ENCODE data around the gene BSG. TPM values are rescaled to one million over a fixed set of nuclear protein-coding genes. Genes with fewer than 3 reads are reported as not detected.

BSG gene
- total and polyA plus RNA-seq, 9 of the 15 experiments (the other 6 are each of a cell fraction or from before 2014, with no cell fraction given), result 4.6 to 495 (median 187) TPM

DNA sequence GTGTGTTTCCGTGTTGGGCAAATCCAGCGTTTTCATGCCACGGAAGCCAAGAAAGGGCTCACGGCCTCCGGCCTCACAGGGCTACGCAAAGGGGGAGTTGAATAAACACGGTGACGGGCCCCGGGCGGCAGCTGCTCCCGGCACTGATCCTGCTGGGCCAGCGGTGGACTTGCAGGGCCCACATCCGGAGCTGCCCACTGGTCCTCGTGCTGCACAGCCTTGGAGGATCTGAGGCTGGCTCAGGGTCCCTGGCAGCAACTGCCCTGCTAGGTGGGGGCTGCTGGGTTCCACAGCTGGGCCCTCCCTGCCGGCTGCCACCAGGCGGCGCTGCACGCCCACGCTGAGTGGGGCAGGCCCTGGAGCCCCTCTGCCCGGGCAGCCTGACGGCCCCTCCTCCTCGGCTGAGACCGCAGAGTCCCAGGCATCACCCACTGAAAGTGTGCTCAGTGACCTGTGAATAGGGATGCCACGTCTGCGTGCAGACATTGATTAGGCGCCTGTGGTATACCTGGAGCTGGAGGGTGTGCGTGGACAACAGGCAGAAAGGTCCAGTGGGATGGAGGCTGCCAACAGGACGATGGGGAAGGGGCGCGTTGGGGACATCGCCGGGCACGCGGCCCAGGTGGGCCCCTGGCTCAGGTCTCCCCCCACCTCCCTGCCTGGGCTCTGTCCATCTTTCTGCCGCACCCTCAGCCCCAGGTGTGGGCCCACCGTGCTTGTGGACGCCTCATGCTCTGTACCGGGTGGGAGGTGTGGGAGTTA lies 12.0 kb downstream of the BSG start (continued):
- TF ChIP-seq, protein P1, sequence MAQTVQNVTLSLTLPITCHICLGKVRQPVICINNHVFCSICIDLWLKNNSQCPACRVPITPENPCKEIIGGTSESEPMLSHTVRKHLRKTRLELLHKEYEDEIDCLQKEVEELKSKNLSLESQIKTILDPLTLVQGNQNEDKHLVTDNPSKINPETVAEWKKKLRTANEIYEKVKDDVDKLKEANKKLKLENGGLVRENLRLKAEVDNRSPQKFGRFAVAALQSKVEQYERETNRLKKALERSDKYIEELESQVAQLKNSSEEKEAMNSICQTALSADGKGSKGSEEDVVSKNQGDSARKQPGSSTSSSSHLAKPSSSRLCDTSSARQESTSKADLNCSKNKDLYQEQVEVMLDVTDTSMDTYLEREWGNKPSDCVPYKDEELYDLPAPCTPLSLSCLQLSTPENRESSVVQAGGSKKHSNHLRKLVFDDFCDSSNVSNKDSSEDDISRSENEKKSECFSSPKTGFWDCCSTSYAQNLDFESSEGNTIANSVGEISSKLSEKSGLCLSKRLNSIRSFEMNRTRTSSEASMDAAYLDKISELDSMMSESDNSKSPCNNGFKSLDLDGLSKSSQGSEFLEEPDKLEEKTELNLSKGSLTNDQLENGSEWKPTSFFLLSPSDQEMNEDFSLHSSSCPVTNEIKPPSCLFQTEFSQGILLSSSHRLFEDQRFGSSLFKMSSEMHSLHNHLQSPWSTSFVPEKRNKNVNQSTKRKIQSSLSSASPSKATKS (CRISPR knock-in tag; IDR thresholded peaks at IDR 0.05), result no peak
- TF ChIP-seq GABPB1 (CRISPR knock-in tag; IDR thresholded peaks at IDR 0.05) (peak; percentile 36; the same call in 1 of the 2 replicates), FOXM1 (IDR thresholded peaks at IDR 0.05; ENCODE audit: low read depth) (no peak), FOXM1 (CRISPR knock-in tag; IDR thresholded peaks at IDR 0.05; ENCODE audit: low read depth) (no peak), ZNF830 (CRISPR knock-in tag; IDR thresholded peaks at IDR 0.05) (peak; percentile 65; the same call in 1 of the 2 replicates), HOXB6 (CRISPR knock-in tag; IDR thresholded peaks at IDR 0.05; ENCODE audit: borderline replicate concordance) (no peak), NR4A1 (CRISPR knock-in tag; IDR thresholded peaks at IDR 0.05) (no peak), NR4A1 (tag; IDR thresholded peaks at IDR 0.05) (no peak), BCL6 (CRISPR knock-in tag; IDR thresholded peaks at IDR 0.05) (no peak), SIRT6 (IDR thresholded peaks at IDR 0.05; ENCODE audit: low read depth, low read length) (peak; percentile 15), SLC30A9 (CRISPR knock-in tag; IDR thresholded peaks at IDR 0.05) (no peak), ZBTB8A (IDR thresholded peaks at IDR 0.05; ENCODE audit: partially characterized antibody) (no peak), GATAD2A (IDR thresholded peaks at IDR 0.05) (0 out of 2 replicates have a peak, but pooled peaks have one; percentile 50), NR1H2 (CRISPR knock-in tag; IDR thresholded peaks at IDR 0.05) (no peak), ZNF274 (IDR thresholded peaks at IDR 0.05; ENCODE audit: borderline replicate concordance, low read depth, low read length) (no peak), HDAC6 (IDR thresholded peaks at IDR 0.05; ENCODE audit: low read depth, low read length) (no peak), POLR2H (tag; IDR thresholded peaks at IDR 0.05; ENCODE audit: low read depth) (no peak)
- TF ChIP-seq, protein P2, sequence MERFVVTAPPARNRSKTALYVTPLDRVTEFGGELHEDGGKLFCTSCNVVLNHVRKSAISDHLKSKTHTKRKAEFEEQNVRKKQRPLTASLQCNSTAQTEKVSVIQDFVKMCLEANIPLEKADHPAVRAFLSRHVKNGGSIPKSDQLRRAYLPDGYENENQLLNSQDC (CRISPR knock-in tag; IDR thresholded peaks at IDR 0.05), result no peak
- TF ChIP-seq, protein P3, sequence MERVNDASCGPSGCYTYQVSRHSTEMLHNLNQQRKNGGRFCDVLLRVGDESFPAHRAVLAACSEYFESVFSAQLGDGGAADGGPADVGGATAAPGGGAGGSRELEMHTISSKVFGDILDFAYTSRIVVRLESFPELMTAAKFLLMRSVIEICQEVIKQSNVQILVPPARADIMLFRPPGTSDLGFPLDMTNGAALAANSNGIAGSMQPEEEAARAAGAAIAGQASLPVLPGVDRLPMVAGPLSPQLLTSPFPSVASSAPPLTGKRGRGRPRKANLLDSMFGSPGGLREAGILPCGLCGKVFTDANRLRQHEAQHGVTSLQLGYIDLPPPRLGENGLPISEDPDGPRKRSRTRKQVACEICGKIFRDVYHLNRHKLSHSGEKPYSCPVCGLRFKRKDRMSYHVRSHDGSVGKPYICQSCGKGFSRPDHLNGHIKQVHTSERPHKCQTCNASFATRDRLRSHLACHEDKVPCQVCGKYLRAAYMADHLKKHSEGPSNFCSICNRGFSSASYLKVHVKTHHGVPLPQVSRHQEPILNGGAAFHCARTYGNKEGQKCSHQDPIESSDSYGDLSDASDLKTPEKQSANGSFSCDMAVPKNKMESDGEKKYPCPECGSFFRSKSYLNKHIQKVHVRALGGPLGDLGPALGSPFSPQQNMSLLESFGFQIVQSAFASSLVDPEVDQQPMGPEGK (CRISPR knock-in tag; IDR thresholded peaks at IDR 0.05; ENCODE audit: borderline replicate concordance), result no peak
- TF ChIP-seq, protein P4, sequence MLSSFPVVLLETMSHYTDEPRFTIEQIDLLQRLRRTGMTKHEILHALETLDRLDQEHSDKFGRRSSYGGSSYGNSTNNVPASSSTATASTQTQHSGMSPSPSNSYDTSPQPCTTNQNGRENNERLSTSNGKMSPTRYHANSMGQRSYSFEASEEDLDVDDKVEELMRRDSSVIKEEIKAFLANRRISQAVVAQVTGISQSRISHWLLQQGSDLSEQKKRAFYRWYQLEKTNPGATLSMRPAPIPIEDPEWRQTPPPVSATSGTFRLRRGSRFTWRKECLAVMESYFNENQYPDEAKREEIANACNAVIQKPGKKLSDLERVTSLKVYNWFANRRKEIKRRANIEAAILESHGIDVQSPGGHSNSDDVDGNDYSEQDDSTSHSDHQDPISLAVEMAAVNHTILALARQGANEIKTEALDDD (IDR thresholded peaks at IDR 0.05), result no peak
